BE2C (cell line): ENCODE measurements around the gene DNMBP.

Source experiments
- DNase-seq: peaks from one replicate; pipeline ENCODE4 v3.0.0-alpha.2; 2020
- H3K27me3 ChIP-seq: fragments of 250-450 bp; sonication (Bioruptor Pico); 2 replicates; pipeline ENCODE4 v1.5.1; 2020; ENCODE audit warnings: mild to moderate bottlenecking
- H3K36me3 ChIP-seq: fragments of 250-450 bp; sonication (Bioruptor Pico); 2 replicates; pipeline ENCODE4 v1.5.1; 2020; ENCODE audit warnings: mild to moderate bottlenecking
- H3K4me1 ChIP-seq: fragments of 250-450 bp; sonication (Bioruptor Pico); 2 replicates; pipeline ENCODE4 v1.5.1; 2020
- H3K4me3 ChIP-seq: 2 replicates; pipeline ENCODE4 v1.5.1; 2011; ENCODE audit warnings: low read depth, low read length
- H3K9me3 ChIP-seq: fragments of 250-450 bp; sonication (Bioruptor Pico); 2 replicates; pipeline ENCODE4 v1.5.1; 2020
- CTCF ChIP-seq: IDR thresholded peaks from 2 replicates; pipeline ENCODE4 v1.5.1; 2012; ENCODE audit warnings: mild to moderate bottlenecking, low read depth, low read length

Gene DNMBP

GRCh38 chr10:100036850-100037249 is 27.1 kb upstream of the DNMBP start:
- H3K4me1 ChIP-seq: no peaks in the 10 kb centered on the region
- H3K4me3 ChIP-seq: no peak overlapping the region
- TF ChIP-seq CTCF: no peak
- no peaks in the 10 kb centered on the region for H3K9me3 ChIP-seq
- H3K36me3 ChIP-seq: no peaks in the 10 kb centered on the region
- no peak for DNase-seq
- no peaks in the 10 kb centered on the region for H3K27me3 ChIP-seq

DNA sequence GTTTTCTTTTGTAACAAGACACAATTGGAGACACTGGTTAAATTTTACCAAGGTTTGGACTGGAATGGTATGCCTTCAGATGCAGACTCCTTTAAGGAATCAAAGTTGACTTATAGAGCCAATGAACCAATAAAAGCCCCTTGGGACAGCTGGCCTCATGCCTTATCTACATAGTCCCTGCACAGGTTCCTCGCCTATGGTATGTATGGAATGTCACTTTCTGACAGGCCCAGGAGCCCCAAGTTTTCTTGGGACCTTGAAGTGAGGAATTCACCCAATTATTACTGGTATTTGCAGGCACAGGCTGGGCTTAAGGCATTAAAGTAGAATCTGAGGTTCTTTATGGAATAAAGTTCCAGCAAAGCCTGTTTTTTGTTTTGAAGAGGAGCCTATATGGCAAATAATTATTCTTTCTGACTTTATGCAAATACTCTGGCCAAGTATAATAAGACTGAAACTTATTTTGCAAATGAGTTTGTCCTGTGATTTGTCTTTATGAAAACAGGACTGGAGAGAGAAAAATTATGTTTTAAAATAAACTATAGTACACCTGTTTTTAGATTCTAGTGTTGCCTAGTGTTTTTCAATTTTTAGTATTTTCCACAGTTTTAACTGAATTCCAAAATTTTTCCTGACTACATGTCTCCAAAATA is 24.1 kb upstream of the DNMBP start:
- Histone ChIP-seq H3K4me1 (no peaks in the 10 kb centered on the region), H3K9me3 (no peaks in the 10 kb centered on the region), H3K36me3 (no peaks in the 10 kb centered on the region), H3K27me3 (no peaks in the 10 kb centered on the region), H3K4me3 (no peak overlapping the region)
- no peak for TF ChIP-seq CTCF
- no peak for DNase-seq

DNA sequence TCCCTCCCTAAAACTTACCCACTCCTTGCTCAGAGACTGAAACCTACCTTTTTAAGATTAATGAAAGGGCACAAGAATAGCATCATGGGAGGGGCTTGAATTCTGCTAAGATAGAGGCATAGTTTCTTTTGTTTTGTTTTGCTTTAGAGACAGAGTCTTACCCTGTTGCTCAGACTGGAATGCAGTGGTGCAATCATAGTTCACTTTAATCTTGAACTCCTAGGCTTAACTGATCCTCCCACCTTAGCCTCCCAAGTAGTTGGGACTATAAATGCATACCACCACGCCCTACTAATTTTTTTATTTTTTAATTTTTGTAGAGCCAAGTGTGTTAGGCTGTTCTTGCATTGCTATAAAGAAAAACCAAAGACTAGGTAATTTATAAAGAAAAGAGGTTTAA is 17.7 kb upstream of the DNMBP start:
- no peaks in the 10 kb centered on the region for H3K27me3 ChIP-seq
- H3K9me3 ChIP-seq: no peaks in the 10 kb centered on the region
- no peaks in the 10 kb centered on the region for H3K4me1 ChIP-seq
- DNase-seq: no peak
- no peak for TF ChIP-seq CTCF
- H3K36me3 ChIP-seq: no peaks in the 10 kb centered on the region
- no peak overlapping the region for H3K4me3 ChIP-seq

DNA sequence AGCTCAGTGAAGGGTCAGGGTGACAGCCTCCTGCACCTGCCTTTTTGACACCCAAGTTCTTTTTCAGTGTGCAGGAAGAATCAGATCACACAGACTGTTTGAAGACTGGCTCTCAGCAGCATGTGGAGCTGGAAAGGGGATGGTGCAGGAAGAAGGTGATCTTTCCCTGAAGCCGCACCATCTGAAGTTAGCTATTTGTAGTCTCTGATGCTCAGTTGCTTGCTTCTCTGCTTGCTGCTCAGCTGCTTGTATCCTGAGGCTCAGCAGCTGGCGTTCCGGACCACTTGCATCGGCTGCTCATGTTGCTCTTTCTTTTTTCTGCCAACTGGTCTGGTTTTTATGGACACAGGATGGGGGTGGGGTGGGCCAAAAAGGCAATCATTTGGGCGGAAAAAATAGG is 15.8 kb upstream of the DNMBP start:
- Histone ChIP-seq H3K27me3 (no peaks in the 10 kb centered on the region), H3K4me1 (no peaks in the 10 kb centered on the region), H3K36me3 (no peaks in the 10 kb centered on the region), H3K4me3 (no peak overlapping the region), H3K9me3 (no peaks in the 10 kb centered on the region)
- no peak for TF ChIP-seq CTCF
- DNase-seq: peak; percentile 16

GRCh38 chr10:100024748-100025147 is 15.0 kb upstream of the DNMBP start:
- DNase-seq: no peak
- TF ChIP-seq CTCF: no peak
- H3K36me3 ChIP-seq: no peaks in the 10 kb centered on the region
- no peaks in the 10 kb centered on the region for H3K4me1 ChIP-seq
- H3K9me3 ChIP-seq: no peaks in the 10 kb centered on the region
- no peak overlapping the region for H3K4me3 ChIP-seq
- H3K27me3 ChIP-seq: no peaks in the 10 kb centered on the region

- no peak for TF ChIP-seq CTCF
- Histone ChIP-seq H3K4me3 (no peak overlapping the region), H3K36me3 (no peaks in the 10 kb centered on the region), H3K4me1 (no peaks in the 10 kb centered on the region), H3K27me3 (no peaks in the 10 kb centered on the region), H3K9me3 (no peaks in the 10 kb centered on the region)
- no peak for DNase-seq
Observed at GRCh38 chr10:100022403-100022802, 12.7 kb upstream of the DNMBP start.
